Neural progenitor cell (in vitro differentiated cells): ENCODE measurements around the gene ANO10.

Experiments used
- EZH2 ChIP-seq: fragments of 200-600 bp; sonication (generic); IDR thresholded peaks from 2 replicates; pipeline ENCODE4 v1.6.1; 2017; ENCODE audit warnings: antibody characterized with exemption, mild to moderate bottlenecking, moderate library complexity
- TF ChIP-seq, protein P1 (sequence below): fragments of 200-600 bp; sonication (generic); IDR thresholded peaks from 2 replicates; pipeline ENCODE4 v1.5.1; 2017; ENCODE audit warnings: antibody characterized with exemption, mild to moderate bottlenecking

DNA sequence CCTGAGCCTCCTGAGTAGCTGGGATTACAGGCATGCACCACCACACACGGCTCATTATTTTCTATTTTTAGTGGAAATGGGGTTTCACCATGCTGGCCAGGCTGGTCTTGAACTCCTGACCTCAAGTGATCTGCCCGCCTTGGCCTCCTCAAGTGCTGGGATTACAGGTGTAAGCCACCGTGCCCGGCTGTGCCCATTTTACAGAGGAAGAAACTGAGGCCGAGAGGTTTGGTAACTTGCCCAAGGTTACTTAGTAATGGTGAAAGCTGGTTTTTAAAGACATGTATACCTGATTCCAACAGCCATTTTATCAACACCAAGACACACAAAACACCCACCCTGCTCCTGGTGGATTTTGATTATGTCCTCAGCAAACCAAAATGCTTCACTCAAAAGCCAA is 206.7 kb downstream of the ANO10 start:
- TF ChIP-seq, protein P1, sequence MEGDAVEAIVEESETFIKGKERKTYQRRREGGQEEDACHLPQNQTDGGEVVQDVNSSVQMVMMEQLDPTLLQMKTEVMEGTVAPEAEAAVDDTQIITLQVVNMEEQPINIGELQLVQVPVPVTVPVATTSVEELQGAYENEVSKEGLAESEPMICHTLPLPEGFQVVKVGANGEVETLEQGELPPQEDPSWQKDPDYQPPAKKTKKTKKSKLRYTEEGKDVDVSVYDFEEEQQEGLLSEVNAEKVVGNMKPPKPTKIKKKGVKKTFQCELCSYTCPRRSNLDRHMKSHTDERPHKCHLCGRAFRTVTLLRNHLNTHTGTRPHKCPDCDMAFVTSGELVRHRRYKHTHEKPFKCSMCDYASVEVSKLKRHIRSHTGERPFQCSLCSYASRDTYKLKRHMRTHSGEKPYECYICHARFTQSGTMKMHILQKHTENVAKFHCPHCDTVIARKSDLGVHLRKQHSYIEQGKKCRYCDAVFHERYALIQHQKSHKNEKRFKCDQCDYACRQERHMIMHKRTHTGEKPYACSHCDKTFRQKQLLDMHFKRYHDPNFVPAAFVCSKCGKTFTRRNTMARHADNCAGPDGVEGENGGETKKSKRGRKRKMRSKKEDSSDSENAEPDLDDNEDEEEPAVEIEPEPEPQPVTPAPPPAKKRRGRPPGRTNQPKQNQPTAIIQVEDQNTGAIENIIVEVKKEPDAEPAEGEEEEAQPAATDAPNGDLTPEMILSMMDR = no peak
- no peak for TF ChIP-seq EZH2
